GM12874 (cell line): Measurements from ENCODE around the gene WFIKKN2.

Source experiments
- TF ChIP-seq, protein P1 (sequence below): IDR thresholded peaks from 2 replicates; pipeline ENCODE4 v1.5.1; 2011; ENCODE audit warnings: low read depth, mild to moderate bottlenecking, control low read depth, low read length, moderate library complexity; ENCODE audit not compliant: insufficient read depth

Gene WFIKKN2

DNA sequence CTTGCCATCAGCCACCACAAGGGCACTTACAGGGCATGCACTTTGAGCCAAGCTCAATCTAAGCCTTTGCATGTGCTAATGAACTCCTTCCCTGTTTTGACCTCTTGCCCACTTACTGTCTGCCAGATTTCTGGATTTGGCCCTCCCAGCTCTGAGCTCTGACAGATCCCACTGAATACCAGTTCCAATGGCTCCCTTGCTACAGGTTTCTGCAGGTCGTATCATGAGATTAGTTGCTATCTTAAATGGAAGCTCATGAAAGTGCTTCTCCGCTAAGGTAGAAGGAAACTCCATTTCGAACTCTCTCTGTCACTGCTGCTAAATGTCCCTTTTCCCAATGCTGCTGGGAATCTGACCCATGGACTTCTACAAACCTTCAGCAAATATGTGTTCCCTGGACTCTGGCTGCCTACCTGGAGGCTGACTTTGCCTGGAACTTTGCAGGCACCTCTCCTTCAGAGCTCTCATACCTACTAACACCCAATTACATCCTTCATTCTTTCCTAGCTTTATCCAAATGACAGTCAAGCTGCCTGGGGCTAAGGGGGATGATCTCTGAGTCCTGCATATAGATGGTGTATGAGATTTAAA lies 54.2 kb downstream of the WFIKKN2 start:
- TF ChIP-seq, protein P1, sequence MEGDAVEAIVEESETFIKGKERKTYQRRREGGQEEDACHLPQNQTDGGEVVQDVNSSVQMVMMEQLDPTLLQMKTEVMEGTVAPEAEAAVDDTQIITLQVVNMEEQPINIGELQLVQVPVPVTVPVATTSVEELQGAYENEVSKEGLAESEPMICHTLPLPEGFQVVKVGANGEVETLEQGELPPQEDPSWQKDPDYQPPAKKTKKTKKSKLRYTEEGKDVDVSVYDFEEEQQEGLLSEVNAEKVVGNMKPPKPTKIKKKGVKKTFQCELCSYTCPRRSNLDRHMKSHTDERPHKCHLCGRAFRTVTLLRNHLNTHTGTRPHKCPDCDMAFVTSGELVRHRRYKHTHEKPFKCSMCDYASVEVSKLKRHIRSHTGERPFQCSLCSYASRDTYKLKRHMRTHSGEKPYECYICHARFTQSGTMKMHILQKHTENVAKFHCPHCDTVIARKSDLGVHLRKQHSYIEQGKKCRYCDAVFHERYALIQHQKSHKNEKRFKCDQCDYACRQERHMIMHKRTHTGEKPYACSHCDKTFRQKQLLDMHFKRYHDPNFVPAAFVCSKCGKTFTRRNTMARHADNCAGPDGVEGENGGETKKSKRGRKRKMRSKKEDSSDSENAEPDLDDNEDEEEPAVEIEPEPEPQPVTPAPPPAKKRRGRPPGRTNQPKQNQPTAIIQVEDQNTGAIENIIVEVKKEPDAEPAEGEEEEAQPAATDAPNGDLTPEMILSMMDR: no peak

DNA sequence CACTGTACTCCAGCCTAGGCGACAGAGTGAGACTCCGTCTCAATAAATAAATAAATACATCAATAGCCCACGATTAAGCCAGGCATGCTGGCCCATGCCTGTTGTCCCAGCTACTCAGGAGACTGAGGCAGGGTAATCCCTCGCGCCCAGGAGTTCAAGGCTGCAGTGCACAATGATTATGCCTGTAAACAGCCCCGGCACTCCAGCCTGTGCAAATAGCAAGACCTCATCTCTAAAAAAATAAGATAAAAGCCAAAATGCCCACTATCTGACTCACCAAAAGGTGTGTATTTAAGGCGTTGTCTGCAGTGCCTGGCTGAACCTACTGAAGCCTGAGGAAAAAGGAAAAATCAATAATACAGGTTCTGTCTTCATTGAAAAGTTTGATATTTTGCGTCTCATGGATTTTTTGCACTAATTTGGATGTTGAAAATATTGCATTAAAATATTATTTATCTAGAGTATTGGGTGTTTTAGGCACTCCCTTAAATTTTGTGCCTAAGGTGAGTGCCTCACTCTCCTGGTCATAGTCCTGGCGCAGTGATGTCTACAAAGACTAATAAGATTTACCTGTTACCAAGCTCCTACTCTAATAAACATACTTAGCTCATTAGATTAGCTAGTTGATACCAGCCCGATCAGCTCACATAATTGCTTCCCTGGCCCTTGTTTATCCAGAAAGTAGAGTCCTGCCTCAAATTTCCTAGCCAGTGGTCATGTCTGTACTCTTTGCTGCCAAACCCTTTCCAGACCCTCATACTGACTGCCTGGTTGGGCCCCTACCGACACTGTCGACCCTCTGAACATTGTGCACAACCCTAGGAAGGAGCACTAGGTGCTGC lies 55.5 kb downstream of the WFIKKN2 start:
- TF ChIP-seq, protein P1: no peak

DNA sequence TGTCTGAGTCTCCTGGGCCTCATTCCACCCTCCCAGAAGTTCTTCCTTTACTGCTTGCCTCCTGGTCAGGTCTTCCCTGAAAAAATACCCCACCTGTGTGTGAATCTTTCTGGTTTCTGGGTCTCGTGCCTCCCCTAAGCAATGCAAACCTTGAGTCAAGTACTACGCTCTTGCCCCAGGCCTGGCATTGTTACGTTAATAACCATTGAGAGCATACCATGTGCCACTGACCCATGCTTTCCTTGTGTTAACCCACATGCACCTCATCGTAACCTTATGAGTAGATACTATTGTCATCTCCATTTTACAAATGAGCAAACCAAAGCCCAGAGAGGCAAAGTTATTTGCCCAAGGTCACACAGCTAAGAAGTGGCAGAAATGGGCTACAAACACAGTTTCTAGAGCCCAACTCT lies 56.2 kb downstream of the WFIKKN2 start:
- TF ChIP-seq, protein P1: no peak
